ENCODE results near the gene ENTPD8. TPM values are rescaled to one million over a fixed set of nuclear protein-coding genes. Genes with fewer than 3 reads are reported as not detected.

The ENTPD8 gene
- total and polyA plus RNA-seq, 2 of the 4 experiments (the other 2 are of a cell fraction), result 0.07 TPM; not detected in 1

DNA sequence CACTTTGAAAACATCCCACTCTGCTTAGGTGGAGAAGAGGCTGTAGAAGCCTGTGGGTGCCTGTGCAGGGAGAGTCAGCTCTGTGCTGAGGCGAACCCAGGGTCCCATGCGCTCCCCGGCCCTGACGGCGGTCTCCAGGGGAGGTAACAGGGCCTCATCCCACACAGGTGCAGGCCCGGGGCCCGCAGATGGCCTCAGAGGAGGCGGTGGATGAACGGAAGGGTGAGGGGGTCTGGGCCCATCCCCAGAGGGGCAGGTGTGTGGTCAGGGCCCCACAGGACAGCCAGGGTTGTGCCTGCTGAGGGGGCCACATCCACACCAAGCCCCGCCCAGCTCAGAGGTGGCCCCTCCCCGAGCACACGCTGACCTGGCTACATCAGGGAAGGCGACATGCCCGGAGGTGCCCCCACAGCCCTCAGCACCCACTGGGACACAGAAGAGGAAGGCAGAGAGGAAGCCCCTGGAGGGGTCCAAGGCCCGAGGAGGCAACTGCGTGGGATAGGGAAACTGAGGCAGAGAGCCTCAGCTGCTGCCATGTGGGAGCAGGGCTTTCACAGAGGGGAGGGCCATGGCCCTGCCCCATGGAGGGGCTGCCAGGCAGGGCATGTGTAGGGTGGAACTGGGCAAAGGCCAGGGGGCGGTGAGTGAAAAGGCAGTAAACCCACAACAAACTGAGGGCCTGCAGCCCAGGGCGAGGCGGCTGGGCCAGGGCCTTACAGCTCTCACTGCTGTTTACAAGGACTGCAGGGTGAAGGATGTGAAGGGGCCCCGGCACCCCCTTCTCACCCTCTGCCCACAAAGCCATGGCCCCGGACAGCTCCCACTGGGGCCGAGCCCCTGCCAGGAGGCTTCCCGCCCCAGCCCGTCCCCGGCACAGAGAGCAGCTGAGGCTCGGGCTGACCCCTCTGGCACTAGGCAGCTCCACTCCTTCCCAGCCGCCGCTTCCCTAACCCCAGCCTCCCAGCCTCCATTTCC is 47.7 kb downstream of the ENTPD8 start:
- Histone ChIP-seq H3K9ac (ENCODE audit: low read depth, low read length) (no peak overlapping the region), H3K4me1 (ENCODE audit: control insufficient read depth, insufficient read depth, low read length) (peaks cover 11% of the 10 kb centered on the region), H2BK120ac (ENCODE audit: low read depth, low read length) (no peak overlapping the region), H3K4me2 (ENCODE audit: low read depth, low read length) (no peak overlapping the region), H3K79me1 (ENCODE audit: low read depth in 1 of 2, low read length in 2 of 2) (no peaks in the 10 kb centered on the region; a peak in 1 of 4 replicates), H2BK20ac (ENCODE audit: low read depth, low read length) (no peak overlapping the region), H2AK9ac (replicated peaks; ENCODE audit: low read depth, low read length, poor library complexity) (no peak overlapping the region), H4K20me1 (ENCODE audit: insufficient read depth, low read length) (peaks cover 3% of the 10 kb centered on the region), H4K5ac (ENCODE audit: low read depth, low read length) (no peak overlapping the region), H4K91ac (ENCODE audit: insufficient read depth, low read depth, low read length) (no peak overlapping the region), H3K27me3 (ENCODE audit: control insufficient read depth, insufficient read depth, low read length) (no peaks in the 10 kb centered on the region), H3K9me3 (ENCODE audit: control insufficient read depth, insufficient read depth, low read length) (no peaks in the 10 kb centered on the region), H3K23ac (ENCODE audit: low read depth, low read length) (no peak overlapping the region), H3K9me1 (ENCODE audit: insufficient read depth, low read length) (no peaks in the 10 kb centered on the region; the same call in 1 of the 2 replicates), H3K14ac (replicated peaks; ENCODE audit: low read depth, low read length) (no peak overlapping the region), H3K36me3 (ENCODE audit: control insufficient read depth, insufficient read depth, low read length) (peaks cover 4% of the 10 kb centered on the region; the same call in 1 of the 2 replicates), H3K56ac (ENCODE audit: extremely low read depth, insufficient read depth, low read length) (no peak overlapping the region), H3K27ac (ENCODE audit: insufficient read depth, low read length) (no peak overlapping the region), H3K4me3 (ENCODE audit: insufficient read depth, low read depth, low read length) (no peak overlapping the region), H2BK15ac (ENCODE audit: low read depth, low read length) (no peak overlapping the region), H2AK5ac (ENCODE audit: low read depth, low read length) (no peak overlapping the region), H4K8ac (ENCODE audit: low read depth in 2 of 2, low read length in 2 of 2) (no peak overlapping the region), H2AFZ (replicated peaks; ENCODE audit: low read length, poor library complexity) (no peak overlapping the region), H3K18ac (ENCODE audit: low read depth, low read length) (no peak overlapping the region), H2BK5ac (ENCODE audit: low read depth, low read length, poor library complexity, severe bottlenecking) (no peak overlapping the region), H3K4ac (ENCODE audit: low read depth, low read length) (no peak overlapping the region)
- dilution Hi-C loops (cut with HindIII; ENCODE audit: low sequenced_read_pairs, unreplicated experiment), result no loop called here
- WGBS, 2 experiments (ENCODE audit: extremely low coverage in 2 of 2, insufficient read length in 1 of 2), result 97% methylated on average over 5 of the region's 28 CpGs; no CpG with 5 or more reads in 1 of the 2 experiments
- ChIA-PET POLR2A (ENCODE audit: unreplicated experiment) (no interaction called here), CTCF (no interaction called here)
- ATAC-seq (ENCODE audit: low read depth) (no peak), DNase-seq (no peak)
- BruUV-seq (replicated peaks), result no TSS peak
- in situ Hi-C loops (cut with MboI; ENCODE audit: low sequenced_read_pairs), result no loop called here
- TF ChIP-seq POLR2A (IDR thresholded peaks at IDR 0.05; ENCODE audit: low read depth, low read length), result no peak
- TF ChIP-seq MAZ (IDR thresholded peaks at IDR 0.05; ENCODE audit: borderline replicate concordance, low read depth, low read length), result no peak
- no peak for TF ChIP-seq CEBPB (IDR thresholded peaks at IDR 0.05; ENCODE audit: low read depth, low read length)
- TF ChIP-seq RFX5 (IDR thresholded peaks at IDR 0.05; ENCODE audit: low read depth, low read length), result no peak
- no peak for TF ChIP-seq MXI1 (IDR thresholded peaks at IDR 0.05; ENCODE audit: borderline replicate concordance, low read depth, low read length)
- TF ChIP-seq, protein P1, sequence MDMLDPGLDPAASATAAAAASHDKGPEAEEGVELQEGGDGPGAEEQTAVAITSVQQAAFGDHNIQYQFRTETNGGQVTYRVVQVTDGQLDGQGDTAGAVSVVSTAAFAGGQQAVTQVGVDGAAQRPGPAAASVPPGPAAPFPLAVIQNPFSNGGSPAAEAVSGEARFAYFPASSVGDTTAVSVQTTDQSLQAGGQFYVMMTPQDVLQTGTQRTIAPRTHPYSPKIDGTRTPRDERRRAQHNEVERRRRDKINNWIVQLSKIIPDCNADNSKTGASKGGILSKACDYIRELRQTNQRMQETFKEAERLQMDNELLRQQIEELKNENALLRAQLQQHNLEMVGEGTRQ (IDR thresholded peaks at IDR 0.05; ENCODE audit: low read depth, low read length), result no peak
- no peak for TF ChIP-seq NFE2L2 (IDR thresholded peaks at IDR 0.05; ENCODE audit: low read depth, low read length)
- no peak for TF ChIP-seq MAFK (IDR thresholded peaks at IDR 0.05; ENCODE audit: low read depth, low read length)
- intact Hi-C loops (cut with micrococcal nuclease), result no loop called here

Measured in IMR-90 (cell line).